K562 (cell line): ENCODE data around the gene PRODH. TPM values are rescaled to one million over a fixed set of nuclear protein-coding genes. Genes with fewer than 3 reads are reported as not detected.

Experiments
- ATAC-seq: fragments of 200-7000 bp; cut with Tn5 transposase; 3 replicates; pipeline ENCODE4 v1.9.1; 2020; ENCODE audit warnings: moderate library complexity
- BruUV-seq: library from RNA; stranded (reverse); fragments of 400-500 nt; replicated peaks from 2 replicates; lab custom pipeline; 2021; lab: Mats Ljungman, UMichigan
- CTCF ChIA-PET: fragments of 300-600 bp; formaldehyde crosslinking; extraction: SDS; loops from one replicate; lab custom pipeline; 2021; ENCODE audit warnings: low intra/inter-chr PET ratio; lab: Yijun Ruan, JAX
- POLR2A ChIA-PET: fragments of 300-600, 350-650 bp; sonication (Branson Sonifier 250); formaldehyde crosslinking; extraction: SDS; loops from one replicate; lab custom pipeline; 2021; ENCODE audit warnings: antibody characterized with exemption, inconsistent platforms; lab: Yijun Ruan, JAX
- DNase-seq, 4 experiments: peaks; one replicate each; pipeline versions ENCODE4 v3.0.0 to v3.0.0-alpha.2; 2011 to 2018; ENCODE audit warnings: low spot score in 3 of 4, mixed read lengths in 3 of 4; ENCODE audit errors: extremely low read depth in 1 of 4
- FAIRE-seq: peaks from 2 replicates; lab custom pipeline; 2011; peaks lifted over from hg19 to GRCh38; lab: Jason Lieb, UNC
- H2AFZ ChIP-seq: 2 replicates; pipeline ENCODE4 v1.6.0; 2011; ENCODE audit warnings: low read depth, low read length, control low read depth, inconsistent platforms
- H3K27ac ChIP-seq: fragments of 200-600 bp; 3 replicates; pipeline ENCODE4 v1.8.0; 2011; ENCODE audit warnings: low read depth, mild to moderate bottlenecking, control low read depth, inconsistent platforms, low read length, moderate library complexity, mixed read lengths; ENCODE audit errors: extremely low read depth
- H3K27me3 ChIP-seq, 2 experiments: fragments of 300-600 bp in 1 of 2; 2 replicates in 1 of 2; 3 replicates in 1 of 2; pipeline versions ENCODE4 v1.6.0 to v1.8.0; 2011; ENCODE audit warnings: inconsistent platforms in 2 of 2, low read length in 2 of 2, mild to moderate bottlenecking in 1 of 2, mixed read lengths in 1 of 2, moderate library complexity in 1 of 2; ENCODE audit not compliant: control insufficient read depth in 2 of 2, insufficient read depth in 2 of 2
- H3K36me3 ChIP-seq: fragments of 300-600 bp; 3 replicates; pipeline ENCODE4 v1.8.0; 2011; ENCODE audit warnings: mild to moderate bottlenecking, low read length, inconsistent platforms; ENCODE audit not compliant: control insufficient read depth, insufficient read depth
- H3K4me1 ChIP-seq, 2 experiments: fragments of 200-600 bp in 1 of 2; replicated peaks in 1 of 2; 2 replicates in 1 of 2; 3 replicates in 1 of 2; pipeline versions ENCODE4 v1.5.1 to v1.8.0; 2011; ENCODE audit warnings: inconsistent platforms in 2 of 2, low read length in 2 of 2, mild to moderate bottlenecking in 1 of 2, mixed read lengths in 1 of 2, moderate library complexity in 1 of 2; ENCODE audit not compliant: control insufficient read depth in 2 of 2, insufficient read depth in 2 of 2
- H3K4me2 ChIP-seq: 2 replicates; pipeline ENCODE4 v1.6.1; 2011; ENCODE audit warnings: low read length, control low read depth, inconsistent platforms, mixed read lengths; ENCODE audit not compliant: insufficient read depth
- H3K4me3 ChIP-seq: fragments of 200-600 bp; sonication (generic), shearing (Covaris generic); 2 replicates; pipeline ENCODE4 v1.5.1; 2016; ENCODE audit warnings: control low read depth, inconsistent platforms
- H3K79me2 ChIP-seq: fragments of 200-600 bp; 3 replicates; pipeline ENCODE4 v1.8.0; 2011; ENCODE audit warnings: low read length, inconsistent platforms; ENCODE audit not compliant: control insufficient read depth, insufficient read depth
- H3K9ac ChIP-seq, 2 experiments: 2 replicates each; pipeline versions ENCODE4 v1.6.0 to v1.6.1; 2011; ENCODE audit warnings: low read depth in 2 of 2, low read length in 2 of 2, control low read depth in 1 of 2, inconsistent platforms in 1 of 2, mild to moderate bottlenecking in 1 of 2, mixed read lengths in 1 of 2; ENCODE audit not compliant: insufficient read depth in 1 of 2
- H3K9me1 ChIP-seq: one replicate; pipeline ENCODE4 v1.6.0; 2011; ENCODE audit warnings: inconsistent platforms, mild to moderate bottlenecking, low read length, moderate library complexity; ENCODE audit not compliant: control insufficient read depth, insufficient read depth
- H3K9me3 ChIP-seq: replicated peaks from 2 replicates; pipeline ENCODE4 v1.5.1; 2011; ENCODE audit warnings: low read depth, low read length, inconsistent platforms; ENCODE audit not compliant: control insufficient read depth, insufficient read depth
- H4K20me1 ChIP-seq: replicated peaks from 2 replicates; pipeline ENCODE4 v1.6.1; 2011; ENCODE audit warnings: low read length, inconsistent platforms, mixed read lengths; ENCODE audit not compliant: control insufficient read depth, insufficient read depth
- BRCA1 ChIP-seq, 2 experiments: fragments of 450-650 bp in 1 of 2; sonication (generic) in 1 of 2; formaldehyde crosslinking in 1 of 2; IDR thresholded peaks; 2 replicates each; pipeline versions ENCODE4 v1.5.0 to v1.6.1; 2017 to 2020; ENCODE audit warnings: mild to moderate bottlenecking in 1 of 2, missing genetic modification reagents in 1 of 2
- MED1 ChIP-seq: sonication (generic); formaldehyde crosslinking; IDR thresholded peaks from 2 replicates; pipeline ENCODE4 v1.8.1; 2023; ENCODE audit warnings: missing genetic modification reagents, borderline replicate concordance
- POLR2AphosphoS5 ChIP-seq: IDR thresholded peaks from 2 replicates; pipeline ENCODE4 v1.6.1; 2011; ENCODE audit warnings: mild to moderate bottlenecking, low read depth, low read length, moderate library complexity; ENCODE audit not compliant: control insufficient read depth, insufficient read depth
- ZC3H4 ChIP-seq: sonication (generic); formaldehyde crosslinking; IDR thresholded peaks from 2 replicates; pipeline ENCODE4 v1.9.0; 2021; ENCODE audit warnings: missing genetic modification reagents, borderline replicate concordance
- WGBS: fragments of 100-300 bp; shearing (Covaris generic); methylation state at CpG from one replicate; pipeline ENCODE4 v1.1.6; 2016; ENCODE audit warnings: low coverage, mixed read lengths; ENCODE audit not compliant: insufficient coverage; ENCODE audit errors: missing lambda C conversion rate; 5-methylcytosine and 5-hydroxymethylcytosine counted together
- in situ Hi-C: fragments of 300-500 bp; cut with MboI; formaldehyde crosslinking; loops from 4 replicates; pipeline ENCODE4 v1.15.0; 2018; ENCODE audit warnings: inconsistent platforms, mixed read lengths
- intact Hi-C: fragments of 100-400 bp; cut with micrococcal nuclease; formaldehyde crosslinking; loops from 2 replicates; pipeline ENCODE4 v1.14.2; 2022
- polyA plus RNA-seq, 8 experiments: library from polyadenylated mRNA; depleted of rRNA in 4 of 8; stranded (reverse) in 5 of 8; unstranded in 3 of 8; fragments of >200 nt; fragmentation: Nextera tagmentation in 2 of 8; fragmentation: Illumina TruSeq in 1 of 8; extraction: Ambion mirVana in 2 of 8; extraction: Trizol in 1 of 8; gene quantifications; 2 replicates each; pipeline versions ENCODE4 v1.2.1 to v1.2.3, GENCODE V29; 2011 to 2014; ENCODE audit warnings: inconsistent platforms in 1 of 8, missing spikeins in 1 of 8
- total RNA-seq, 7 experiments: library from RNA; depleted of rRNA in 6 of 7; stranded (reverse); fragments of >200 nt in 6 of 7; fragmentation: Illumina TruSeq in 2 of 7; extraction: Trizol in 2 of 7; gene quantifications; 2 replicates each; pipeline versions ENCODE4 v1.2.1 to v1.2.3, GENCODE V29; 2011 to 2021; ENCODE audit warnings: low replicate concordance in 1 of 7
- TF ChIP-seq, protein P1 (sequence below): fragments of 250-450 bp; sonication (Bioruptor Pico); IDR thresholded peaks from 2 replicates; pipeline ENCODE4 v1.8.0; 2021; ENCODE audit warnings: moderate library complexity, mild to moderate bottlenecking, inconsistent platforms

The PRODH gene
- total and polyA plus RNA-seq, 9 of the 15 experiments (the other 6 are each of a cell fraction or from before 2014, with no cell fraction given) = 0.07 to 0.11 TPM; not detected in 7

DNA sequence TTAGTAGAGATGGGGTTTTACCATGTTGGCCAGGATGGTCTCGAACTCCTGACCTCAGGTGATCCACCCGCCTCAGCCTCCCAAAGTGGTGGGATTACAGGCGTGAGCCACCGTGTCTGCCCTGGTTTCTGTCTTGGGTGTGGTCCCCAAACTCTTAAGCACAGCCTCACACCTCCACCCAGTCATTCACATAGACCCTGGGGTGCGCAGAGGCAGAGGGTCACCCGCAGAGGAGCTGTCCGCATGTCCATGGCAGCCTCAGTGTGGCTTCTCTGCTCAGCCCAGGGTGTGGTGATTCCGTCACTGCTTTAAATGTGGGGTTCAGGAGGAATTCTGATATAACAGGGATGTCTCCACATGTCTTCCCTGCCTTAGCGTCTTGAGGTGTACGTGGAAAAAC, 48.5 kb upstream of the PRODH start:
- DNase-seq = peak in 1 of 4 experiments; percentile 31
- Histone ChIP-seq H3K27me3 (peaks cover 15 to 44% of the 10 kb centered on the region in 2 experiments), H3K79me2 (no peaks in the 10 kb centered on the region)
- ChIA-PET CTCF (no interaction called here), POLR2A (interaction anchor here (0.6 to 1.9 kb wide), 4 partner anchors 9 to 155 kb away, joined by 3 to 12 read pairs (median 4); no protein-coding TSS in a partner anchor)
- TF ChIP-seq POLR2AphosphoS5 (no peak), BRCA1 (IDR thresholded peaks at IDR 0.05) (no peak), BRCA1 (CRISPR knock-in tag; IDR thresholded peaks at IDR 0.05) (0 out of 2 replicates have a peak, but pooled peaks have one; percentile 48), MED1 (CRISPR knock-in tag) (0 out of 2 replicates have a peak, but pooled peaks have one; percentile 48), ZC3H4 (CRISPR knock-in tag) (peak; percentile 66; the same call in 1 of the 2 replicates)
- TF ChIP-seq, protein P1, sequence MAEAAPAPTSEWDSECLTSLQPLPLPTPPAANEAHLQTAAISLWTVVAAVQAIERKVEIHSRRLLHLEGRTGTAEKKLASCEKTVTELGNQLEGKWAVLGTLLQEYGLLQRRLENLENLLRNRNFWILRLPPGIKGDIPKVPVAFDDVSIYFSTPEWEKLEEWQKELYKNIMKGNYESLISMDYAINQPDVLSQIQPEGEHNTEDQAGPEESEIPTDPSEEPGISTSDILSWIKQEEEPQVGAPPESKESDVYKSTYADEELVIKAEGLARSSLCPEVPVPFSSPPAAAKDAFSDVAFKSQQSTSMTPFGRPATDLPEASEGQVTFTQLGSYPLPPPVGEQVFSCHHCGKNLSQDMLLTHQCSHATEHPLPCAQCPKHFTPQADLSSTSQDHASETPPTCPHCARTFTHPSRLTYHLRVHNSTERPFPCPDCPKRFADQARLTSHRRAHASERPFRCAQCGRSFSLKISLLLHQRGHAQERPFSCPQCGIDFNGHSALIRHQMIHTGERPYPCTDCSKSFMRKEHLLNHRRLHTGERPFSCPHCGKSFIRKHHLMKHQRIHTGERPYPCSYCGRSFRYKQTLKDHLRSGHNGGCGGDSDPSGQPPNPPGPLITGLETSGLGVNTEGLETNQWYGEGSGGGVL (CRISPR knock-in tag) = no peak
- TF ChIP-seq, all 486 proteins: peak for 3
- in situ Hi-C loops = loop anchor here (25.0 kb wide), 1 partner anchor 197 kb away; no protein-coding TSS in a partner anchor
- peaks cover 0 to 10% of the 10 kb centered on the region in 2 experiments; a peak in 1 of 5 replicates for H3K4me1 ChIP-seq
- peaks cover 7% of the 10 kb centered on the region for H3K9me3 ChIP-seq
- H2AFZ ChIP-seq = no peak overlapping the region
- H3K4me3 ChIP-seq = no peak overlapping the region
- no peak overlapping the region; a peak in 1 of 4 replicates for H3K9ac ChIP-seq
- no TSS peak for BruUV-seq
- H4K20me1 ChIP-seq = no peaks in the 10 kb centered on the region; the same call in 1 of the 2 replicates
- no peak overlapping the region for H3K4me2 ChIP-seq
- ATAC-seq (peak; percentile 9; the same call in 1 of the 3 replicates), FAIRE-seq (no peak)
- H3K9me1 ChIP-seq = no peaks in the 10 kb centered on the region
- H3K27ac ChIP-seq = no peak overlapping the region
- intact Hi-C loops = no loop called here
- WGBS = 7% methylated on average over 10 of the region's 10 CpGs
- no peaks in the 10 kb centered on the region for H3K36me3 ChIP-seq
